ENCODE results near the gene KRTAP12-1. TPM values are rescaled to one million over a fixed set of nuclear protein-coding genes. Genes with fewer than 3 reads are reported as not detected.

Gene KRTAP12-1
- total RNA-seq, 1 experiment from 2014 or later: not detected

- no peak for DNase-seq (ENCODE audit: extremely low read depth, low read depth)
Measured at GRCh38 chr21:44711327-44712202, 29.6 kb upstream of the KRTAP12-1 start, which contains the start of gene TSPEAR. Gene TSPEAR (minus strand): TSS chr21:44711572. CDS start chr21:44711514, 58 bp downstream.

GRCh38 chr21:44710756-44711326, 28.9 kb upstream of the KRTAP12-1 start:
- DNase-seq (ENCODE audit: extremely low read depth, low read depth): no peak

- no peak for DNase-seq (ENCODE audit: extremely low read depth, low read depth)
Measured at GRCh38 chr21:44710294-44710665, 28.3 kb upstream of the KRTAP12-1 start.

GRCh38 chr21:44709426-44710293, 27.7 kb upstream of the KRTAP12-1 start:
- no peak for DNase-seq (ENCODE audit: extremely low read depth, low read depth)

- no peak for DNase-seq (ENCODE audit: extremely low read depth, low read depth)
Measured at GRCh38 chr21:44708866-44709425, 27.0 kb upstream of the KRTAP12-1 start.

GRCh38 chr21:44708213-44708865, 26.4 kb upstream of the KRTAP12-1 start:
- no peak for DNase-seq (ENCODE audit: extremely low read depth, low read depth)

- DNase-seq (ENCODE audit: extremely low read depth, low read depth): no peak
Measured at GRCh38 chr21:44706706-44707581, 25.0 kb upstream of the KRTAP12-1 start.

GRCh38 chr21:44706026-44706705, 24.2 kb upstream of the KRTAP12-1 start:
- no peak for DNase-seq (ENCODE audit: extremely low read depth, low read depth)

- no peak for DNase-seq (ENCODE audit: extremely low read depth, low read depth)
Measured at GRCh38 chr21:44704636-44705001, 22.7 kb upstream of the KRTAP12-1 start.

- DNase-seq (ENCODE audit: extremely low read depth, low read depth): no peak
Measured at GRCh38 chr21:44703731-44704635, 22.0 kb upstream of the KRTAP12-1 start.

GRCh38 chr21:44702973-44703730, 21.2 kb upstream of the KRTAP12-1 start:
- DNase-seq (ENCODE audit: extremely low read depth, low read depth): no peak

- DNase-seq (ENCODE audit: extremely low read depth, low read depth): no peak
Measured at GRCh38 chr21:44702111-44702972, 20.4 kb upstream of the KRTAP12-1 start.

- DNase-seq (ENCODE audit: extremely low read depth, low read depth): no peak
Measured at GRCh38 chr21:44701541-44701940, 19.6 kb upstream of the KRTAP12-1 start.

- no peak for DNase-seq (ENCODE audit: extremely low read depth, low read depth)
Measured at GRCh38 chr21:44701023-44701400, 19.0 kb upstream of the KRTAP12-1 start.

GRCh38 chr21:44700101-44701022, 18.4 kb upstream of the KRTAP12-1 start:
- no peak for DNase-seq (ENCODE audit: extremely low read depth, low read depth)
